GM21737 (cell line): Measurements from ENCODE around the gene SNX25.
A peak's percentile ranks its signal among the peaks of the same experiment; 100 is the strongest.

ENCODE experiments used
- ATAC-seq: cut with Tn5 transposase; IDR thresholded peaks from one replicate; pipeline ENCODE4 v1.9.1; 2021; ENCODE audit warnings: mild to moderate bottlenecking, moderate library complexity; ENCODE audit not compliant: unreplicated experiment

SNX25 gene

DNA sequence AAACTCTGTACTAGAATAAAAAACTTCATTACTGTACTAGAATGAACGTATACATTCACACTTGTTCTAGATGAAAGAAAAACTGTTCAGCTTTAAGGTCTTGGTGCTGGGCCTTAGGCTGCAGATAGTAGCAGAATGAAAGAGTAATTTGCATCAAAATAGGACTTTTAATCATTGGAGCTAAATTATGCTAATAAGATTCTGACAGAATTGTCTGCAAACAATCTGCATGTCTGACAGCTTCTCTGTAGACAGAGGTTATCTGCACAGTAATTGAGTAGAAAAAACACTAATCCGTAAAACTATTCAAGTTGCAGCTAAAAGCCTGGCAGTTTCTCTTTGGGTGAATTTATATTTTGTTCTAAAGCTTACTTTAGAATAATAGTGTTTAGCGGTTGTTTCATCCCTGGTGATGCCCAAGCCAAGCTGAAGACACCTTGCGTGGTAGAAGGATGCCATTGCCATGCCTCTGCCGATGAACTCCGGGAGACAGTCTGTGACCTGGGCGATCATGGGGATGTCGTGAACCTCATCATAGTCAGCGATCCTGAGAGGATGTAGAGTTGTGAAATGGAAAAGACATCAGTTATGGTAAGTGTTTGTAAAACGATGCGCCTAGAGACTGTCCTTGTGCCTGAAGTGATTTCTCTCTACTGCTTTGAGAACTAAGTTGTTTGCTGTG is 161.0 kb downstream of the SNX25 start:
- no peak for ATAC-seq

GRCh38 chr4:185371702-185372101 is 162.3 kb downstream of the SNX25 start:
- no peak for ATAC-seq

DNA sequence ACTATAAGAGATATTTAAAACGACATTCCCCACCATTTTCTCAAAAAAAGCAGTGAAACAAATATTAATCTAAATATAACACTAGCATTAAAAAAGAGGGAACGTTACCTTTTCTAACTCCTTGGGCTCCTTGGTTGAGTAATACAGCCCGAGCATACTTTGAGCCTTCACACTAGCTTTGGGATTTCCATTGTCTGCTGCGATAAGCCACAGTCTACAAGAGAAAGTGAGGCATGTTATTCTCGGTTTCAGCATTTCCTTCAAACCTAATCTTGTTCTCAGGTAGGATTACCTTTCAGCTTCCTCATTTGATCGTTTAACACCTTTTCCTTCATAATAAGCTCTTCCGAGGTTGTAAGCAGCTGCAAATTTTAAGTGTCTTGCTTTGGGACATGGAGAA is 164.6 kb downstream of the SNX25 start:
- ATAC-seq, result no peak

- ATAC-seq, result no peak
Measured at GRCh38 chr4:185374573-185374972, 165.2 kb downstream of the SNX25 start.

GRCh38 chr4:185378264-185378663 is 168.9 kb downstream of the SNX25 start:
- no peak for ATAC-seq

GRCh38 chr4:185379326-185380295 is 170.2 kb downstream of the SNX25 start:
- ATAC-seq, result no peak

DNA sequence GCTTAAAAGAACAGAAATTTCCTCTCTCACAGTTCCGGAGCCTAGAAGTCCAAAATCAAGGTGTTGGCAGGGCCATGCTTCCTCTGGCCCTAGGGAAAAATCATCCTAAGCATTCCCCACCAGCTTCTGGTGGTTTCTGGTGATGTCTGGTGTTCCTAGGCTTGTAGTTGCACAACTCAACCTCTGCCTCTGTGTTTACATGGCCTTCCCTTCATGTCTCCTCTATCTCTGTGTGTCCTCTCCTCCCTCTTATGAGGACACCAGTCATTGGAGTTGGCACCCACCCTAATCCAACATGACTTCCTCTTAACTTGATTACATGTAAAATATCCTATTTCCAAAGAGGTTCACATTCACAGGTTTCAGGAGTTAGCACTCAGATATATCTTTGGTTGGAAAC is 170.9 kb downstream of the SNX25 start:
- no peak for ATAC-seq

DNA sequence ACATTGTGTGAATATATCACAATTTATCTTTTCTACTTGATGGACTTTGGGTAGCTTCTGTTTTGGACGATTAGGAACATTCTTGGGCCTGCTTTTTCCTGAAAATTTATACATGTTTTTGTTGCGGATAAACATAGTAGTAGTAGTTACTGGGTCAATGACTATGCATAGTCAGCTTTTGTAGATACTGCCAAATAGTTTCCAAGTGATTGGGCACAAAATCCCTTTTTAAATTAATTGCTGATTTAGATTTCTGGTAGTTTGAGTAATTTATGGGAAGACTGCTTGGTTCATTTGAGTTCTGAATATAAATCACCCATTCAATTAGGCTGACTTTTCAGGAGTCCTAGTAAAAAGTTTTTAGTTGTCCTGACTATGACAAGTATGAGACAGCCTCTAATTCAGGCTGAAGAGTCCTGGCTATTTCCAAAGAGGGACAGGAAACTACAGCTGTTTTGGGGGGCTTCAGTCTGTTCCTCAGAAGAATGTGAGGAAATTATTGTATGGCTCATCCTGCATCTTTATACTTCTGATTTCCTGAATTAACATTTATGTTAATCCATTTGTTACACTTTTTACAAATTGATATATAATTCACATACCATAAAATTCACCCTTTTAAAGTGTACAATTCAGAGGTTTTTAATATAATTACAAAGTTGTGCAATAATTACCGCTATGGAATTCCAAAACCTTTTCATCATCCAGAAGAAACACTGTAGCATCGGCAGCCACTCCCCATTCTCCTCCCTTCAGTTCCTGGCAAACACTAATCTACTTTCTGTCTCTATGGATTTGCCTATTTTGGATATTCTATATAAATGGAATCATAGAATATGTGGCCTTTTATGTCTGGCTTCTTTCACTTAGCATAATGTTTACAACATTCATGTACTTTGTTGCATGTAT is 172.1 kb downstream of the SNX25 start:
- ATAC-seq, result no peak

DNA sequence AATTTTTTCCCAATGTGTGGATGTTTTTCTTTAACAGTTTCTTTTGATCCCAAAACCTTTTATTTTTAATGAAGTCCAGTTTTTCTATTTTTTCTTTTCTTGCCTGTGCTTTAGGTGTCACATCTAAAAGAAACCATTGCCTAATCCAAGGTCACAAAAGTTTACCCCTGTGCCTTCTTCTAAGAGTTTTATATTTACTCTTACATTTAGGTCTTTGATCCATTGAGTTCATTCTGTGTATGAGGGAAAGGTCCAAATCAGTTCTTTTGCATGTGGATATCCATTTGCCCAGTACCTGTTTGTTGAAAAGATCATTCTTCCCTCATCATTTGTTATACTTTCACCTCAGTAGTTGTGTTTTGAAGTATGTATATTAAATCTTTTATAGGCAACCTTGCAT is 173.4 kb downstream of the SNX25 start:
- ATAC-seq, result no peak

GRCh38 chr4:185383451-185383850 is 174.1 kb downstream of the SNX25 start:
- ATAC-seq, result no peak

DNA sequence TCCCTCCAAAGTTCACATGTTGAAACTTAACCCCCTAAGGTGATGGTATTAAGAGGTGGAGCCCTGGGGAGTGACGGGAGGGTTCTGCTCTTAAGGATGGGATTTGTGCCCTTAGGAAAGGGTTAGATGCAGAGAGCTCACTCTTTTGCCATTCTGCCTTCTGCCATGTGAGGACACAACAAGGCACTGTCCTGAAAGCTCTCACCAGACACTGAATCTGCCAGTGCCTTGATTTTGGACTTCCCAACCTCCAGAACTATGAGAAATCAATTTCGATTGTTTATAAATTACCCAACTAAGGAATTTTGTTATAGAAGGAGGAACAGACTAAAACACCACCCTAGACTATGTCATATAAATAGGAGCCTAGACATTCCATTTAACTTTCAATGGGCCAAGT is 174.7 kb downstream of the SNX25 start:
- no peak for ATAC-seq

GRCh38 chr4:185384930-185385331 is 175.5 kb downstream of the SNX25 start:
- no peak for ATAC-seq

DNA sequence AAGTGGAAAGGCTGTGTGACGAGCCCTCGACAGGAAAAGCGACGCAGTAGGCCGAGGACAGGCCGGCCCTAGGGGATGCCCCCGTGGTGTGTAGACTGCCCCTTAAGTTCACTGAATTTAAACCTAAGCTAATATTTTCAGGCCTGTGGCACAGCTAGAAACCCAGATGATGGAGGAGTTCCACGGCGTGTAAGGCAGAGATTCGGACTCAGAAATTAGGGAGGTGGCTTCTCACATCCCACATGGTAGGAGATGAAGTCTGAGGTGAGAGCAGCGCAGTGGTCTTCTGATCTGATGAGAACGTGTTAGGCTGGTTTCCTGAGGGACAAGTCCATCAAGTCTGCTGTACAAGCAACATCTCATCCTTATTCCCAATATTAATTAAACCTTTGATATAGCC is 178.6 kb downstream of the SNX25 start:
- ATAC-seq, result no peak

GRCh38 chr4:185390941-185391340 is 181.5 kb downstream of the SNX25 start:
- ATAC-seq, result no peak

DNA sequence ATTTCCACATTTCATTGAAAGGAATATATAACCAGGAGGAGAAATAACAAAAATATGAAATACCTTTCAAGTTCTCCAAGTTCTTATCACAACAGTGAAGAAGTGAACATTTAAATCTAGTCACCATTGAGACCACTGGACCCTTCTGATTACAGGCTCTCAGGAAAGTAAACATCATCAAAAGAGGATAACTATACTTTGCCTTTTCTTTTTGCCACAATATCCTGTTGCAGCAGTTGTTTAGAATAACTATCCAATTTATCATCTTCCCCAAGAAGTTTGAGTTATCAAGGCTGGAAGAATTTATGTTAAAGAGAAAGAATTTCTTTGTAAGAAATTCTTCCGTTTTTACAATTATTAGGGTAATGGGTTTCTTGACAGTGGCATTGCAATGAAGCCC is 182.8 kb downstream of the SNX25 start:
- no peak for ATAC-seq

DNA sequence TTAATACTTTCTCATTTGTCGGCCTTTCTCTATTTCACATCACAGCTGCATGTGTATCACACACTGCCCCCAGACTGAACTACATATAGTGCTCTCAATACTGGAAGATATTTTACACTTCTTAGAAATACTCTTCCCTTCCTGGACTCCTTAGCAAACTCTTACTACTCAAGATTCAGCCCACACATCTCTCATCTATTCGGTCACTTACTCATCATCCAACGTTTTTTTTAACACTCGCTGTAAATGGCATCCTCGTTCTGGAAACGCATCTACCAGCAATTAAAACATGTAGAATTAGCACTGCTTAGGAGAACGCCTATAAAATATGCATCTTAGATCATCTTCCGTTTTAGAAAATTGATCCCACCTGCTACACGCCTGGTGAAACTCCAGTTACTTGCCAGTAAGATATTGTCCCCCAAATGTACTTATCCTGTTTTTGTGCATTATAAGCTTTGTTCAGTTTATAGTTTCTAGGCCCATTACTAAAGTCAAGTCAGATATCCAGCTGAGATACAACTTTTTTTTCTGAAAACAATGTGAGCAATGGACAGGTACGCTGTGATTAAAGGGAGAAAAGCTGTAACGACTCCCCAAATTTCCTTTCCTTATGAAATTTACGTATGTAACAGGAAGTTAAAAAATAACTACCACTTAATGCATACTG is 185.3 kb downstream of the SNX25 start:
- ATAC-seq, result no peak

DNA sequence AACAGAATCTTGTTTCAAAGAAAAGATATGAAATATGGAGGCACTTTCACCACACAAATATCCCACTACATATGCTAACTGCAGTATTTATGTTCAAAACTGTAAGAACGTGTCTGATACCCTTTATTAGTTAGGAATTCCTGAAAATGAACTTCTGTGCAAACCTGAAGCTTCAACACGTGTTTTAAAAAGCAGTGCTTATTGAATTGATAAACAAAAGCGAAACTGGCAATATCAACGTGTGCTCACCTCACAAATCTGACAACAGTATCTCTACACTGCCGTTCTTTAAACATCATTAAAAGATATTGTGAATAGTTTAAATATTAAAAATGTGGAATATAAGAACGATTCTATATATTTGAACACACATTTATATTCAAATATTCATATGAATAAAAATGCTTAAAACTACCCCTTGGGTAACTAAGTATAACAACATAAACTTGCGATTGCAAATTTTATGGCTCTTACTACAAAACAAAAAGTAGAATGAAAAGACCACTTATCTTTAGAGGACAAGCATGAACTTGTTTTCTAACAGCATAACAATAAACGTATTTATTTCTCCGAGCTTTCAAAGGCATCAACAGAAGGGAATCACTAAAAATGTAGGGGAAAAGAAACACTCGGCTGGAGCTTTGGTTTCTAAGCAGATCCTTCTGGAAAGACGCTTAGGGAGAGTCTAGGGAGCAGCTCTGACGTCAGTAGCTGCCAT is 186.0 kb downstream of the SNX25 start, which contains the start of gene LRP2BP:
Gene LRP2BP (minus strand): TSS at position 687 of the 718 bp plus-strand sequence. CDS start 17,738 bp downstream, outside the sequence.
- ATAC-seq, result no peak

GRCh38 chr4:185395956-185396723 is 186.7 kb downstream of the SNX25 start:
- ATAC-seq, result peak; percentile 80
